IPS-20b (cell line): ENCODE results near the gene RPS14.

Source experiments
- H3K27ac ChIP-seq: one replicate; pipeline ENCODE4 v1.5.1; 2013; ENCODE audit warnings: low read length
- H3K27me3 ChIP-seq: 2 replicates; pipeline ENCODE4 v1.6.1; 2013; ENCODE audit warnings: mild to moderate bottlenecking, low read length, inconsistent platforms; ENCODE audit not compliant: insufficient read depth
- H3K36me3 ChIP-seq: 2 replicates; pipeline ENCODE4 v1.6.1; 2013; ENCODE audit warnings: low read depth, mild to moderate bottlenecking, inconsistent platforms, low read length, moderate library complexity; ENCODE audit not compliant: insufficient read depth
- H3K4me1 ChIP-seq: 2 replicates; pipeline ENCODE4 v1.6.1; 2013; ENCODE audit warnings: mild to moderate bottlenecking, control low read depth, inconsistent platforms, low read length, moderate library complexity; ENCODE audit not compliant: insufficient read depth
- H3K4me3 ChIP-seq: 2 replicates; pipeline ENCODE4 v1.5.1; 2013; ENCODE audit warnings: mild to moderate bottlenecking, low read length, inconsistent platforms
- H3K9ac ChIP-seq: 2 replicates; pipeline ENCODE4 v1.6.1; 2013; ENCODE audit warnings: low read depth, mild to moderate bottlenecking, inconsistent platforms, low read length, moderate library complexity
- H3K9me3 ChIP-seq: 2 replicates; pipeline ENCODE4 v1.6.1; 2013; ENCODE audit warnings: mild to moderate bottlenecking, low read depth, low read length, inconsistent platforms; ENCODE audit not compliant: insufficient read depth

The RPS14 gene

GRCh38 chr5:150409638-150410523, 39.7 kb downstream of the RPS14 start:
- no peaks in the 10 kb centered on the region for H3K36me3 ChIP-seq
- no peak overlapping the region for H3K27ac ChIP-seq

GRCh38 chr5:150408231-150408943, 41.2 kb downstream of the RPS14 start:
- Histone ChIP-seq H3K36me3 (no peaks in the 10 kb centered on the region), H3K27ac (no peak overlapping the region), H3K4me3 (no peak overlapping the region), H3K9ac (no peak overlapping the region), H3K27me3 (no peaks in the 10 kb centered on the region), H3K4me1 (peaks cover 12% of the 10 kb centered on the region; the same call in 1 of the 2 replicates), H3K9me3 (no peaks in the 10 kb centered on the region)

More at GRCh38 chr5:150409638-150410523, 39.7 kb downstream of the RPS14 start:
- Histone ChIP-seq H3K9me3 (no peaks in the 10 kb centered on the region), H3K4me3 (peak overlapping the region; percentile 49), H3K9ac (peak overlapping the region; percentile 29; the same call in 1 of the 2 replicates), H3K27me3 (no peaks in the 10 kb centered on the region), H3K4me1 (peaks cover 12% of the 10 kb centered on the region; the same call in 1 of the 2 replicates)

GRCh38 chr5:150407096-150407720, 42.3 kb downstream of the RPS14 start:
- no peaks in the 10 kb centered on the region for H3K27me3 ChIP-seq
- no peak overlapping the region for H3K4me3 ChIP-seq
- no peaks in the 10 kb centered on the region for H3K9me3 ChIP-seq
- peaks cover 11% of the 10 kb centered on the region for H3K36me3 ChIP-seq
- no peak overlapping the region for H3K9ac ChIP-seq
- no peak overlapping the region for H3K27ac ChIP-seq
- H3K4me1 ChIP-seq = peaks cover 7% of the 10 kb centered on the region; the same call in 1 of the 2 replicates

- peaks cover 7% of the 10 kb centered on the region; the same call in 1 of the 2 replicates for H3K4me1 ChIP-seq
- H3K36me3 ChIP-seq = peaks cover 12% of the 10 kb centered on the region
- no peak overlapping the region for H3K4me3 ChIP-seq
- H3K9ac ChIP-seq = no peak overlapping the region
- no peaks in the 10 kb centered on the region for H3K9me3 ChIP-seq
- H3K27ac ChIP-seq = no peak overlapping the region
- no peaks in the 10 kb centered on the region for H3K27me3 ChIP-seq
Observed at GRCh38 chr5:150406723-150407095, 42.8 kb downstream of the RPS14 start.

GRCh38 chr5:150406103-150406722, 43.3 kb downstream of the RPS14 start:
- Histone ChIP-seq H3K36me3 (peaks cover 17% of the 10 kb centered on the region), H3K4me3 (no peak overlapping the region), H3K27me3 (no peaks in the 10 kb centered on the region), H3K4me1 (peaks cover 7% of the 10 kb centered on the region; the same call in 1 of the 2 replicates), H3K27ac (no peak overlapping the region), H3K9ac (no peak overlapping the region), H3K9me3 (no peaks in the 10 kb centered on the region)

GRCh38 chr5:150404941-150405816, 44.4 kb downstream of the RPS14 start:
- Histone ChIP-seq H3K4me1 (peaks cover 4% of the 10 kb centered on the region; the same call in 1 of the 2 replicates), H3K36me3 (peaks cover 27% of the 10 kb centered on the region), H3K27ac (no peak overlapping the region), H3K9me3 (no peaks in the 10 kb centered on the region), H3K9ac (no peak overlapping the region), H3K27me3 (no peaks in the 10 kb centered on the region), H3K4me3 (no peak overlapping the region)

GRCh38 chr5:150404535-150404934, 45.0 kb downstream of the RPS14 start:
- Histone ChIP-seq H3K36me3 (peaks cover 33% of the 10 kb centered on the region), H3K9me3 (no peaks in the 10 kb centered on the region), H3K9ac (no peak overlapping the region), H3K27me3 (no peaks in the 10 kb centered on the region), H3K27ac (no peak overlapping the region), H3K4me1 (0 out of 2 replicates have a peak, but pooled peaks cover 2% of the 10 kb centered on the region), H3K4me3 (no peak overlapping the region)

- 0 out of 2 replicates have a peak, but pooled peaks cover 2% of the 10 kb centered on the region for H3K4me1 ChIP-seq
- no peak overlapping the region for H3K27ac ChIP-seq
- no peak overlapping the region for H3K4me3 ChIP-seq
- no peaks in the 10 kb centered on the region for H3K9me3 ChIP-seq
- no peaks in the 10 kb centered on the region for H3K27me3 ChIP-seq
- no peak overlapping the region for H3K9ac ChIP-seq
- H3K36me3 ChIP-seq = peaks cover 38% of the 10 kb centered on the region
Observed at GRCh38 chr5:150404121-150404520, 45.4 kb downstream of the RPS14 start.

- no peak overlapping the region for H3K27ac ChIP-seq
- H3K9ac ChIP-seq = no peak overlapping the region
- H3K9me3 ChIP-seq = no peaks in the 10 kb centered on the region
- no peaks in the 10 kb centered on the region for H3K27me3 ChIP-seq
- no peaks in the 10 kb centered on the region for H3K4me1 ChIP-seq
- peaks cover 50% of the 10 kb centered on the region for H3K36me3 ChIP-seq
- H3K4me3 ChIP-seq = no peak overlapping the region
Observed at GRCh38 chr5:150402901-150403342, 46.6 kb downstream of the RPS14 start.

- Histone ChIP-seq H3K9ac (no peak overlapping the region), H3K4me3 (no peak overlapping the region), H3K27me3 (no peaks in the 10 kb centered on the region), H3K4me1 (no peaks in the 10 kb centered on the region), H3K9me3 (no peaks in the 10 kb centered on the region), H3K36me3 (peaks cover 56% of the 10 kb centered on the region), H3K27ac (no peak overlapping the region)
Observed at GRCh38 chr5:150402229-150402773, 47.2 kb downstream of the RPS14 start.
